ENCODE results near the gene NELL1.

Gene NELL1

GRCh38 chr11:20864628-20865027 is 195.2 kb downstream of the NELL1 start:
- no peak overlapping the region for H3K27ac ChIP-seq (ENCODE audit: low read depth, low read length)
- no peaks in the 10 kb centered on the region for H3K36me3 ChIP-seq (ENCODE audit: control insufficient read depth, insufficient read depth, low read length)
- no peaks in the 10 kb centered on the region for H3K27me3 ChIP-seq (ENCODE audit: control insufficient read depth, insufficient read depth, low read length)
- H3K4me3 ChIP-seq (ENCODE audit: low read length) = no peak overlapping the region
- H3K9ac ChIP-seq (ENCODE audit: low read length) = no peak overlapping the region
- no peaks in the 10 kb centered on the region for H3K4me1 ChIP-seq (ENCODE audit: control insufficient read depth, insufficient read depth, low read length)

DNA sequence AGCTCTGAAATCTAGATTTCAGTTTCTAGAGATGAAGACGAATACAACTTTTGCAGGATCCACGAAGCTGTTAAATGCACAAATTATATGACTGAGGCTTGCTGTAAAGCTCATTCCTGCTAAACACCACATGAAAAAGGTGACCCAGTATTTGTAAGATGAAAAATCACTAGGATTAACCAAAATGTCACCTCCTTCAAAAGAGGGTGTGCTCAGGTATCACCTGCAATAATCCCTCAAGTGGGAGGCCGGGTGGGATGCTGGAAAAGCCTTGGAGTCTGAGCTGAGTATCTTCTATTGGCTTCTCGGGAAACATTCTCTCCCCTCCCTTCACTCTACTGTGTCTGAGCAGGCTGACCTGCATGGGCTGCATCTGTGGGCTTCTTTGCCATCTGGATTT is 195.8 kb downstream of the NELL1 start:
- Histone ChIP-seq H3K36me3 (ENCODE audit: control insufficient read depth, insufficient read depth, low read length) (no peaks in the 10 kb centered on the region), H3K4me1 (ENCODE audit: control insufficient read depth, insufficient read depth, low read length) (no peaks in the 10 kb centered on the region), H3K4me3 (ENCODE audit: low read length) (no peak overlapping the region), H3K27ac (ENCODE audit: low read depth, low read length) (no peak overlapping the region), H3K9ac (ENCODE audit: low read length) (no peak overlapping the region), H3K27me3 (ENCODE audit: control insufficient read depth, insufficient read depth, low read length) (no peaks in the 10 kb centered on the region)

DNA sequence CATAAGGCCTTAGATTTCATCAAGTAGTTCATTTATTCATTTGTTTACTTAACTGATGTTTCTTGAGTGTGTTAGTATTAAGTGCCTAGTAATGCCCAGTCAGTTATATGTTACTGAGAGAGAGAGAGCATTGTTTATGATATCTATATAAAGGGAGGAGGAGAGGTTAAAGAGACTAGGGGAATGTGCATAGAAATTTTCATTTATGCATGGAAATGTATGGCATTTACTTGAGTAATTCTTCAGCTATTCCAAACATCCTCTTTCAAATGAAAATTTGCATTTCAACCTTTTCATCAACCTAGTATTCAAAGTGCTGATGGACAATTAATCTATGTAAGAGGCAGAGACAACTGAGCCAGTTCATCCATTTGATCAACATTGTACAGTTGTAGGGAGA is 199.7 kb downstream of the NELL1 start:
- no peaks in the 10 kb centered on the region for H3K36me3 ChIP-seq (ENCODE audit: control insufficient read depth, insufficient read depth, low read length)
- H3K4me1 ChIP-seq (ENCODE audit: control insufficient read depth, insufficient read depth, low read length) = no peaks in the 10 kb centered on the region
- H3K4me3 ChIP-seq (ENCODE audit: low read length) = no peak overlapping the region
- H3K27me3 ChIP-seq (ENCODE audit: control insufficient read depth, insufficient read depth, low read length) = no peaks in the 10 kb centered on the region
- H3K9ac ChIP-seq (ENCODE audit: low read length) = no peak overlapping the region
- no peak overlapping the region for H3K27ac ChIP-seq (ENCODE audit: low read depth, low read length)

DNA sequence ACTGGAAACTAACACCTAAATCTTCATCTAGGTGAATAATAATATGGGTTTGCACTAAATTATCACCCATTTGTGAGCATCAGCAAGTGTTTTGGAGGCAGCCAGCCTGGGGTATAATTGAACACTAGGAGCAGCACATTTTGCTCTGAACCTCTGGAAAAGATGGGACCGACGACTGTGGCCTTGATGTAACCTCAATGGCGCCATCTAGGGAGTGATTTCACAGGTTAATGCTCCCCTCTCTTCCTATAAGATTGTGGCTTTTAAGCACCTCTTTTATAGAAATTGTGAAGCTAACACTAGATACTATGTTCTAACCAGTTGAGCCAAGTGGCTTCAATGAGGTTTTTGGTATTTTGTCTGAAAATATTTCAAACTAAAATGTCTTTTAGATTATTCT is 203.7 kb downstream of the NELL1 start:
- H3K27ac ChIP-seq (ENCODE audit: low read depth, low read length) = no peak overlapping the region
- H3K4me1 ChIP-seq (ENCODE audit: control insufficient read depth, insufficient read depth, low read length) = no peaks in the 10 kb centered on the region
- no peak overlapping the region for H3K9ac ChIP-seq (ENCODE audit: low read length)
- no peaks in the 10 kb centered on the region for H3K27me3 ChIP-seq (ENCODE audit: control insufficient read depth, insufficient read depth, low read length)
- no peak overlapping the region for H3K4me3 ChIP-seq (ENCODE audit: low read length)
- no peaks in the 10 kb centered on the region for H3K36me3 ChIP-seq (ENCODE audit: control insufficient read depth, insufficient read depth, low read length)

- Histone ChIP-seq H3K27ac (ENCODE audit: low read depth, low read length) (no peak overlapping the region), H3K27me3 (ENCODE audit: control insufficient read depth, insufficient read depth, low read length) (no peaks in the 10 kb centered on the region), H3K9ac (ENCODE audit: low read length) (no peak overlapping the region), H3K36me3 (ENCODE audit: control insufficient read depth, insufficient read depth, low read length) (no peaks in the 10 kb centered on the region), H3K4me1 (ENCODE audit: control insufficient read depth, insufficient read depth, low read length) (no peaks in the 10 kb centered on the region), H3K4me3 (ENCODE audit: low read length) (no peak overlapping the region)
These were observed 205.0 kb downstream of the NELL1 start for GRCh38 chr11:20874358-20874757.

- Histone ChIP-seq H3K9ac (ENCODE audit: low read length) (no peak overlapping the region), H3K4me3 (ENCODE audit: low read length) (no peak overlapping the region), H3K4me1 (ENCODE audit: control insufficient read depth, insufficient read depth, low read length) (no peaks in the 10 kb centered on the region), H3K36me3 (ENCODE audit: control insufficient read depth, insufficient read depth, low read length) (no peaks in the 10 kb centered on the region), H3K27me3 (ENCODE audit: control insufficient read depth, insufficient read depth, low read length) (no peaks in the 10 kb centered on the region), H3K27ac (ENCODE audit: low read depth, low read length) (no peak overlapping the region)
These were observed 206.5 kb downstream of the NELL1 start for GRCh38 chr11:20875889-20876288.

GRCh38 chr11:20876738-20877137 is 207.4 kb downstream of the NELL1 start:
- H3K4me3 ChIP-seq (ENCODE audit: low read length) = no peak overlapping the region
- no peak overlapping the region for H3K9ac ChIP-seq (ENCODE audit: low read length)
- no peak overlapping the region for H3K27ac ChIP-seq (ENCODE audit: low read depth, low read length)
- H3K4me1 ChIP-seq (ENCODE audit: control insufficient read depth, insufficient read depth, low read length) = no peaks in the 10 kb centered on the region
- H3K36me3 ChIP-seq (ENCODE audit: control insufficient read depth, insufficient read depth, low read length) = no peaks in the 10 kb centered on the region
- no peaks in the 10 kb centered on the region for H3K27me3 ChIP-seq (ENCODE audit: control insufficient read depth, insufficient read depth, low read length)

DNA sequence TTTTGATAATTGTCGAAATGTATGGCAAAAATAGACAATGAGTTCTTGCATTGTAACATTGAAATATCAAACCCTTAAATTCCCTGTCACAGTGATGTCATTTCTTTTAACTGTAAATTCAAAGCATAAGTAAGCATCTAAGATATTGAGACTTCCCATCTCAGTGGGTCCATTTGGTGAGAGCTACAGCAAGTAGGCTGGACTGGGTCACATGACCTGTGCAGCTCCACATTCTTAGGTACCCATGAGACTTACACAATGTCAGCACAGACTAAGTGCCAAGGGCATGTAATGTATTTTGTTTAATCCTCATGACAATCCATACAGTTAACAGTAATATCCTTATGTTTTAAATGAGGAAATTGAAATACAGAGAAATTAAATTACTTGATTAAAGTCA is 210.7 kb downstream of the NELL1 start:
- Histone ChIP-seq H3K36me3 (ENCODE audit: control insufficient read depth, insufficient read depth, low read length) (no peaks in the 10 kb centered on the region), H3K4me1 (ENCODE audit: control insufficient read depth, insufficient read depth, low read length) (no peaks in the 10 kb centered on the region), H3K9ac (ENCODE audit: low read length) (no peak overlapping the region), H3K4me3 (ENCODE audit: low read length) (no peak overlapping the region), H3K27me3 (ENCODE audit: control insufficient read depth, insufficient read depth, low read length) (no peaks in the 10 kb centered on the region), H3K27ac (ENCODE audit: low read depth, low read length) (no peak overlapping the region)

DNA sequence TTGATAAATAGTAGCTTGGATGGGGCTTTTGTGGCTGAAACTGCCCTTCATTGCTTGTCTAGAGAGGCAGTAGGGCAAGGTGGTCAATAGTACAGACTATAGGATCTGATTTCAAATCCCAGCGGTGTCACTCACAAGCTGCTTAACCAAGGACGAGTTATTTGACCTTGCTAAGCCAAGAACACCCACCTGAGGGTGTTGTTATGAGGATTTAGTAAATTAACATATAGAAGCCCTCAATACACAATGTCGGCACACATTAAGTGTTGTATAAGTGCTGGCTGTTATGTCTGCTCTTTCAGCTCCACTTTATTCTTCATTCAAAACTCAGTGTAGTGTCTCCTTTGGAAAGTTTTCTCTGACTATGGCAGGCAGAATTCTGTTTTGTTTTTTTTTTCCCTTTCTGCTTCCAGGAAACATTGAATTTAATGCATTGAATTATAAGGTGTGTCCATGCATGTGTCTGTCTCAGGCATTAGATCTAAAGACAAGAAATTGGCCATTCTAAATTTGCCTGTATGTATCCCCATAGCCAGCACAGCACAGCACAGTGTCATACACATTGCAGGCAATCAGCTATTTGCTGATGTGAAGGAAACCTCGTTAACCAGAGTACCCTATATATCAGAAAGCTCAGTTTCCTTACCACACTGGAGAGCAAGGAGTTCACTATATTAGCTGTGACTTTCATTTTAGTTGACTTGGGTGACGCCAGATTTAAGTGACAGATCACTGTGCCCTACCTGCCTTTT is 212.1 kb downstream of the NELL1 start:
- Histone ChIP-seq H3K36me3 (ENCODE audit: control insufficient read depth, insufficient read depth, low read length) (no peaks in the 10 kb centered on the region), H3K4me3 (ENCODE audit: low read length) (no peak overlapping the region), H3K9ac (ENCODE audit: low read length) (no peak overlapping the region), H3K27ac (ENCODE audit: low read depth, low read length) (no peak overlapping the region), H3K27me3 (ENCODE audit: control insufficient read depth, insufficient read depth, low read length) (no peaks in the 10 kb centered on the region), H3K4me1 (ENCODE audit: control insufficient read depth, insufficient read depth, low read length) (no peaks in the 10 kb centered on the region)

DNA sequence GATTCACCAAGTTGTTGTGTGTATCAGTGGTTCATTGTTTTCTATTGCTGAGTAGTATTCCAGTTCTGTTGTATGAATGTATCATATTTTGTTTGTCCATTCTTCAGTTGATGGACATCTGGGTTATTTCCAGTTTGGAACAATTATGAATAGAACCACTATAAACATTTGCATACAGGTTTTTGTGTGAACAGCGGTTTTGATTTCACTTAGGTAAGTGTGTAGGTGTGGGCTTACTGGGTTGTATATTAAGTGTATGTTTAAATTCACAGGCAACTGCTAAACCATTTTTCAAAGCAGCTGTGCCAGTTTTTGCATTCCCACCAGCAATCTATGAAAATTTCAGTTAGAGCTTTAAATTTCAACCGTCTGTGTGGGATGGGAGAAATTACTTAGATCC is 217.8 kb downstream of the NELL1 start:
- no peaks in the 10 kb centered on the region for H3K4me1 ChIP-seq (ENCODE audit: control insufficient read depth, insufficient read depth, low read length)
- no peak overlapping the region for H3K9ac ChIP-seq (ENCODE audit: low read length)
- H3K27me3 ChIP-seq (ENCODE audit: control insufficient read depth, insufficient read depth, low read length) = no peaks in the 10 kb centered on the region
- no peak overlapping the region for H3K4me3 ChIP-seq (ENCODE audit: low read length)
- H3K27ac ChIP-seq (ENCODE audit: low read depth, low read length) = no peak overlapping the region
- no peaks in the 10 kb centered on the region for H3K36me3 ChIP-seq (ENCODE audit: control insufficient read depth, insufficient read depth, low read length)

- Histone ChIP-seq H3K27me3 (ENCODE audit: control insufficient read depth, insufficient read depth, low read length) (no peaks in the 10 kb centered on the region), H3K4me1 (ENCODE audit: control insufficient read depth, insufficient read depth, low read length) (no peaks in the 10 kb centered on the region), H3K4me3 (ENCODE audit: low read length) (no peak overlapping the region), H3K36me3 (ENCODE audit: control insufficient read depth, insufficient read depth, low read length) (no peaks in the 10 kb centered on the region), H3K27ac (ENCODE audit: low read depth, low read length) (no peak overlapping the region), H3K9ac (ENCODE audit: low read length) (no peak overlapping the region)
These were observed 224.9 kb downstream of the NELL1 start for GRCh38 chr11:20894296-20894695.

DNA sequence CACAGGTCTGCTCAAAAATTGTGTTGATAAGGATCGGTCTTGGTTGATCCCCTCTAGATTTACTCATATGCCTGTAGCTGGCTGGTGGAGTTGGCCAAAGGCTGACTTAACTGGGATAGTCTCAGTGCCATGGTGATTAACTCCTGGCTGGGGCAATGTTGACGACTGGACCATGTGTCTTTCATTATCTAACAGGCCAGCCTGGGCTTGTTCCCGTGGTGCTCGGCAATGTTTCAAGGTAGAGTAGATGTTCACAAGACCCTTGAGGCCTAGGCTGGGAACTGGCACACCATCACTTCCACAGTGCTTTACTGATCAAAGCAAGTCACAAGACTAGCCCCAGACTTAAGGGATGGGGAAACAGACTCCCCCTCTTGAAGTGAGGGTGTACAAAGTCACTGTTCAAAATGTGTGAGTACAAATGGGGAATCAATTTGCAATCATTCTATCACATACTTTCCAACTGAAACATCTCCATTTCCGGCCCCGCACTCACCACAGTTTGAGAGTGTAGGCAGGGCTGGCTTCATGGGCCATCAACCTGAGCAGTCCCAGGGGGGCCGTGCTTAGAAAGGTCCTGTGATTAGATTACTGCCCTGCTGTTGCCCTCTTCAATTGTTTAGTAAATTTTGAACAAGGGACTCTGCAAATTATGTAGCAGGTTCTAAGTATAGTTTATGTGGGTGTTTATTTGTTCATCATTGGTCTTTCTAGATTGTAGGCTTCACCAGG is 240.8 kb downstream of the NELL1 start:
- Histone ChIP-seq H3K27ac (ENCODE audit: low read depth, low read length) (no peak overlapping the region), H3K4me3 (ENCODE audit: low read length) (no peak overlapping the region), H3K27me3 (ENCODE audit: control insufficient read depth, insufficient read depth, low read length) (no peaks in the 10 kb centered on the region), H3K4me1 (ENCODE audit: control insufficient read depth, insufficient read depth, low read length) (no peaks in the 10 kb centered on the region), H3K36me3 (ENCODE audit: control insufficient read depth, insufficient read depth, low read length) (no peaks in the 10 kb centered on the region), H3K9ac (ENCODE audit: low read length) (no peak overlapping the region)

GRCh38 chr11:20910733-20911132 is 241.3 kb downstream of the NELL1 start:
- no peaks in the 10 kb centered on the region for H3K36me3 ChIP-seq (ENCODE audit: control insufficient read depth, insufficient read depth, low read length)
- H3K27ac ChIP-seq (ENCODE audit: low read depth, low read length) = no peak overlapping the region
- no peaks in the 10 kb centered on the region for H3K4me1 ChIP-seq (ENCODE audit: control insufficient read depth, insufficient read depth, low read length)
- no peak overlapping the region for H3K4me3 ChIP-seq (ENCODE audit: low read length)
- no peak overlapping the region for H3K9ac ChIP-seq (ENCODE audit: low read length)
- no peaks in the 10 kb centered on the region for H3K27me3 ChIP-seq (ENCODE audit: control insufficient read depth, insufficient read depth, low read length)
